Measurements from ENCODE around the gene ARMC7.
A peak's percentile ranks its signal among the peaks of the same experiment; 100 is the strongest.
"Not testable (repeated sequence)": the region's sequence is repeated elsewhere in the genome, so short reads cannot be mapped to it uniquely, and the experiment has no call there.

Gene ARMC7

GRCh38 chr17:75109407-75110233 is at the start of gene ARMC7:
Gene ARMC7, plus strand, starts transcription at chr17:75109969. Its CDS starts 320 bp downstream, at chr17:75110289.
- peak; percentile 89 for DNase-seq (ENCODE audit: low spot score)

GRCh38 chr17:75060434-75061054 is 49.2 kb upstream of the ARMC7 start:
- no peak for DNase-seq (ENCODE audit: low spot score)

- no peak for DNase-seq (ENCODE audit: low spot score)
These were observed 48.7 kb upstream of the ARMC7 start for GRCh38 chr17:75061055-75061438.

GRCh38 chr17:75061618-75062017 is 48.2 kb upstream of the ARMC7 start:
- no peak for DNase-seq (ENCODE audit: low spot score)

- DNase-seq (ENCODE audit: low spot score) = no peak
These were observed 46.6 kb upstream of the ARMC7 start for GRCh38 chr17:75063201-75063600.

GRCh38 chr17:75063626-75064025 is 46.1 kb upstream of the ARMC7 start:
- DNase-seq (ENCODE audit: low spot score) = no peak

- no peak for DNase-seq (ENCODE audit: low spot score)
These were observed 45.7 kb upstream of the ARMC7 start for GRCh38 chr17:75064040-75064439.

- DNase-seq (ENCODE audit: low spot score) = no peak
These were observed 45.3 kb upstream of the ARMC7 start for GRCh38 chr17:75064460-75064859.

GRCh38 chr17:75064867-75065561 is 44.8 kb upstream of the ARMC7 start:
- no peak for DNase-seq (ENCODE audit: low spot score)

GRCh38 chr17:75065562-75066151 is 44.1 kb upstream of the ARMC7 start:
- DNase-seq (ENCODE audit: low spot score) = no peak

GRCh38 chr17:75067856-75068255 is 41.9 kb upstream of the ARMC7 start:
- DNase-seq (ENCODE audit: low spot score) = peak; percentile 51

GRCh38 chr17:75068750-75069149 is 41.0 kb upstream of the ARMC7 start:
- no peak for DNase-seq (ENCODE audit: low spot score)

GRCh38 chr17:75069783-75070182 is 40.0 kb upstream of the ARMC7 start:
- DNase-seq (ENCODE audit: low spot score) = no peak

GRCh38 chr17:75071478-75072271 is 38.1 kb upstream of the ARMC7 start:
- DNase-seq (ENCODE audit: low spot score) = not testable (repeated sequence)

- DNase-seq (ENCODE audit: low spot score) = not testable (repeated sequence)
These were observed 36.9 kb upstream of the ARMC7 start for GRCh38 chr17:75072909-75073308.

- no peak for DNase-seq (ENCODE audit: low spot score)
These were observed 36.1 kb upstream of the ARMC7 start for GRCh38 chr17:75073618-75074047.

- DNase-seq (ENCODE audit: low spot score) = no peak
These were observed 35.2 kb upstream of the ARMC7 start for GRCh38 chr17:75074532-75074931.

GRCh38 chr17:75075597-75076336 is 34.0 kb upstream of the ARMC7 start:
- DNase-seq (ENCODE audit: low spot score) = no peak

- DNase-seq (ENCODE audit: low spot score) = no peak
These were observed 32.7 kb upstream of the ARMC7 start for GRCh38 chr17:75077072-75077495.

GRCh38 chr17:75077496-75078283 is 32.1 kb upstream of the ARMC7 start:
- peak; percentile 40 for DNase-seq (ENCODE audit: low spot score)
